B cell (primary cell): ENCODE measurements around the gene FADS6. TPM values are rescaled to one million over a fixed set of nuclear protein-coding genes. Genes with fewer than 3 reads are reported as not detected.

Source experiments
- ATAC-seq: fragments of 200-7000 bp; cut with Tn5 transposase; one replicate; pipeline ENCODE4 v1.10.0; 2021; ENCODE audit warnings: low read depth, mild to moderate bottlenecking, moderate number of reproducible peaks, moderate library complexity
- CTCF ChIA-PET: fragments of 350-600 bp; sonication (Branson Sonifier 250); formaldehyde crosslinking; loops from one replicate; lab custom pipeline; 2021; ENCODE audit warnings: antibody characterized with exemption, inconsistent platforms; lab: Charles Lee
- POLR2A ChIA-PET: fragments of 350-600 bp; sonication (Branson Sonifier 250); formaldehyde crosslinking; loops from one replicate; lab custom pipeline; 2021; ENCODE audit warnings: antibody characterized with exemption; lab: Charles Lee
- DNase-seq: peaks from one replicate; pipeline ENCODE4 v3.0.0; 2013
- H2AFZ ChIP-seq: 2 replicates; pipeline ENCODE4 v1.6.1; 2012; ENCODE audit warnings: mild to moderate bottlenecking, low read depth, low read length; ENCODE audit not compliant: insufficient read depth, poor library complexity, severe bottlenecking
- H3K27ac ChIP-seq, 2 donors: 1 replicate in 1 of 2; 2 replicates in 1 of 2; pipeline ENCODE4 v1.5.1; 2012 to 2013; ENCODE audit warnings: low read length in 2 of 2, mild to moderate bottlenecking in 2 of 2, moderate library complexity in 1 of 2
- H3K27me3 ChIP-seq, 4 experiments: fragments of 200-600 bp in 1 of 4; sonication (generic) in 1 of 4; replicated peaks in 1 of 4; 1 replicate in 2 of 4; 2 replicates in 2 of 4; pipeline versions ENCODE4 v1.6.1 to v1.7.0; 2013 to 2016; ENCODE audit warnings: low read length in 3 of 4, mild to moderate bottlenecking in 2 of 4, mixed read lengths in 1 of 4, moderate library complexity in 1 of 4; ENCODE audit not compliant: insufficient read depth in 4 of 4, control insufficient read depth in 3 of 4; ENCODE audit errors: control extremely low read depth in 1 of 4
- H3K36me3 ChIP-seq, 2 experiments: replicated peaks in 1 of 2; 1 replicate in 1 of 2; 2 replicates in 1 of 2; pipeline versions ENCODE4 v1.6.1 to v1.7.1; 2013; ENCODE audit warnings: low read length in 1 of 2; ENCODE audit not compliant: insufficient read depth in 2 of 2, control insufficient read depth in 1 of 2; ENCODE audit errors: control extremely low read depth in 1 of 2, extremely low read depth in 1 of 2
- H3K4me1 ChIP-seq, 2 donors: fragments of 200-600 bp in 1 of 2; sonication (generic) in 1 of 2; 1 replicate in 1 of 2; 2 replicates in 1 of 2; pipeline versions ENCODE4 v1.5.1 to v1.6.1; 2013 to 2017; ENCODE audit warnings: low read length in 2 of 2; ENCODE audit not compliant: control insufficient read depth in 2 of 2, insufficient read depth in 2 of 2
- H3K4me2 ChIP-seq: replicated peaks from 2 replicates; pipeline ENCODE3; 2012; ENCODE audit warnings: mild to moderate bottlenecking, low read depth, low read length; ENCODE audit not compliant: poor library complexity, severe bottlenecking
- H3K4me3 ChIP-seq, 5 experiments: fragments of 200-600 bp in 1 of 5; sonication (generic) in 1 of 5; 1 replicate in 3 of 5; 2 replicates in 2 of 5; pipeline versions ENCODE4 v1.5.1 to v1.7.0; 2011 to 2016; ENCODE audit warnings: low read length in 4 of 5, mild to moderate bottlenecking in 4 of 5, low read depth in 2 of 5, control low read depth in 1 of 5, moderate library complexity in 1 of 5; ENCODE audit not compliant: insufficient read depth in 1 of 5; ENCODE audit errors: control extremely low read depth in 1 of 5, extremely low read depth in 1 of 5
- H3K79me2 ChIP-seq: fragments of 200-600 bp; sonication (generic); one replicate; pipeline ENCODE4 v1.6.0; 2016; ENCODE audit warnings: low read length; ENCODE audit not compliant: control insufficient read depth, insufficient read depth
- H3K9ac ChIP-seq: fragments of 200-600 bp; sonication (generic); 2 replicates; pipeline ENCODE4 v1.6.1; 2017; ENCODE audit warnings: mild to moderate bottlenecking, low read length, moderate library complexity
- H3K9me3 ChIP-seq, 3 donors: one replicate each; pipeline versions ENCODE4 v1.6.1 to v1.7.1; 2013; ENCODE audit warnings: low read length in 2 of 3; ENCODE audit not compliant: control insufficient read depth in 2 of 3, insufficient read depth in 1 of 3; ENCODE audit errors: control extremely low read depth in 1 of 3
- H4K20me1 ChIP-seq: 2 replicates; pipeline ENCODE4 v1.6.0; 2012; ENCODE audit warnings: mild to moderate bottlenecking, low read length; ENCODE audit not compliant: insufficient read depth, control insufficient read depth, poor library complexity, severe bottlenecking
- H3K27ac Mint-ChIP-seq: one replicate; pipeline ENCODE4 v1.8.0; 2021; ENCODE audit warnings: mixed read lengths
- H3K27me3 Mint-ChIP-seq: one replicate; pipeline ENCODE4 v1.8.0; 2021; ENCODE audit warnings: mixed read lengths
- H3K4me1 Mint-ChIP-seq: one replicate; pipeline ENCODE4 v1.8.0; 2021; ENCODE audit warnings: mixed read lengths
- H3K4me3 Mint-ChIP-seq: one replicate; pipeline ENCODE4 v1.8.0; 2021; ENCODE audit warnings: mixed read lengths
- H3K9me3 Mint-ChIP-seq: one replicate; pipeline ENCODE4 v1.8.0; 2022; ENCODE audit warnings: mixed read lengths; ENCODE audit not compliant: insufficient read depth
- EZH2 ChIP-seq: IDR thresholded peaks from 2 replicates; pipeline ENCODE4 v1.6.1; 2012; ENCODE audit warnings: borderline replicate concordance, low read depth, mild to moderate bottlenecking, moderate library complexity, low read length; ENCODE audit not compliant: insufficient read depth, poor library complexity, severe bottlenecking
- WGBS: methylation state at CpG from one replicate; pipeline ENCODE4 v1.1.5; 2013; ENCODE audit warnings: missing lambda C conversion rate; ENCODE audit not compliant: insufficient coverage; 5-methylcytosine and 5-hydroxymethylcytosine counted together
- intact Hi-C: fragments of 100-400 bp; cut with micrococcal nuclease; formaldehyde crosslinking; loops from one replicate; pipeline ENCODE4 v1.10.0; 2022
- polyA plus RNA-seq: library from polyadenylated mRNA; depleted of rRNA; stranded (reverse); fragments of >200 nt; gene quantifications from 2 replicates; pipeline ENCODE4 v1.2.3, GENCODE V29; 2012
- total RNA-seq, 2 donors: library from RNA; stranded (reverse); fragments of 120-200 nt in 1 of 2; gene quantifications; 1 replicate in 1 of 2; 2 replicates in 1 of 2; pipeline versions ENCODE4 v1.2.3 to v1.2.4, GENCODE V29; 2013 to 2022
- TF ChIP-seq, protein P1 (sequence below): fragments of 200-600 bp; IDR thresholded peaks from one replicate; pipeline ENCODE4 v1.8.0; 2022; ENCODE audit warnings: antibody characterized with exemption, mild to moderate bottlenecking

Gene FADS6
- total and polyA plus RNA-seq, 2 donors (not counting 1 experiment from before 2014, with no cell fraction given), result not detected

DNA sequence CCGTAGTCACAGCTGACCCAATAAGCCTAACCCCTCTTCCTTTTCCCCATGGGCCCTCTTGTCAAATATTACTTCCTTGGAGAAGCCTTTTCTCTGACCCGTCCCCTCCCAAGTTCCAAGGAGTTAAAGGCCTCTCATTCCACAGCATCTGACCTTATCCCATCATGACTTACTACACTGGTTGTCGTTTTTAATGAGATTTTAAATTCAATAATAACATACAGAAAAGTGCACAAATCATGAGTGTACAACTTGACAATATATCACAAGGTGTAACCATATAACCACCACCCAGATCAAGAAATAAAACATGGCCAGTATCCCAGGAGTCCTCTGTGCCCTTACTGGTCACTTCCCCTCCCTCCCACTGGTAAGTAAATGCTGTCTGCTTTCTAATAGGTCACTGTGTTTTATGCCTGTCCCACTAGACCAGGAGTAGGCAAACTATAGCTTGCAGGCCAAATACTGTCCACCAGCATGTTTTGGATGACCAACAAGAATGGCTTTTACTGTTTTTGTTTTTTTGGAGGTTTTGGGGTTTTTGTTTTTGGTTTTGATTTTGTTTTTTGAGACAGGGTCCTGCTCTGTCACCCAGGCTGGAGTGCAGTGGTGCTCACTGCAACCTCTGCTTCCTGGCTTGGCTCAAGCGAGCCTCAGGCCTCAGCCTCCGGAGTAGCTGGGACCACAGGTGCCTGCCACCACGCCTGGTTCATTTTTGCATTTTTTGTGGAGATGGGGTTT is 19.4 kb downstream of the FADS6 start:
- peak overlapping the region; percentile 95 to 96 for H3K27ac ChIP-seq
- no peaks in the 10 kb centered on the region for H3K27me3 Mint-ChIP-seq
- H4K20me1 ChIP-seq, result no peaks in the 10 kb centered on the region
- H3K9ac ChIP-seq, result peak overlapping the region; percentile 81
- H3K36me3 ChIP-seq, result no peaks in the 10 kb centered on the region
- no peaks in the 10 kb centered on the region for H3K9me3 Mint-ChIP-seq
- peak overlapping the region; percentile 78 to 91 (median 86) for H3K4me3 ChIP-seq
- H3K4me2 ChIP-seq, result peak overlapping the region; percentile 87
- peaks cover 8% of the 10 kb centered on the region for H3K79me2 ChIP-seq
- H3K27ac Mint-ChIP-seq, result peak overlapping the region; percentile 94
- DNase-seq (no peak), ATAC-seq (no peak)
- H2AFZ ChIP-seq, result peak overlapping the region; percentile 84
- 94% methylated on average over 3 of the region's 6 CpGs for WGBS
- ChIA-PET POLR2A (interaction anchor here (1.2 kb wide), 3 partner anchors 12 to 125 kb away, joined by 3 to 8 read pairs (median 7); no protein-coding TSS in a partner anchor), CTCF (interaction anchor here (1.2 to 6.2 kb wide), 6 partner anchors 13 to 217 kb away, joined by 4 to 54 read pairs (median 6); partner anchors contain the start of gene GRIN2C)
- peaks cover 12% of the 10 kb centered on the region for H3K4me1 Mint-ChIP-seq
- no peak for TF ChIP-seq EZH2
- TF ChIP-seq, protein P1, sequence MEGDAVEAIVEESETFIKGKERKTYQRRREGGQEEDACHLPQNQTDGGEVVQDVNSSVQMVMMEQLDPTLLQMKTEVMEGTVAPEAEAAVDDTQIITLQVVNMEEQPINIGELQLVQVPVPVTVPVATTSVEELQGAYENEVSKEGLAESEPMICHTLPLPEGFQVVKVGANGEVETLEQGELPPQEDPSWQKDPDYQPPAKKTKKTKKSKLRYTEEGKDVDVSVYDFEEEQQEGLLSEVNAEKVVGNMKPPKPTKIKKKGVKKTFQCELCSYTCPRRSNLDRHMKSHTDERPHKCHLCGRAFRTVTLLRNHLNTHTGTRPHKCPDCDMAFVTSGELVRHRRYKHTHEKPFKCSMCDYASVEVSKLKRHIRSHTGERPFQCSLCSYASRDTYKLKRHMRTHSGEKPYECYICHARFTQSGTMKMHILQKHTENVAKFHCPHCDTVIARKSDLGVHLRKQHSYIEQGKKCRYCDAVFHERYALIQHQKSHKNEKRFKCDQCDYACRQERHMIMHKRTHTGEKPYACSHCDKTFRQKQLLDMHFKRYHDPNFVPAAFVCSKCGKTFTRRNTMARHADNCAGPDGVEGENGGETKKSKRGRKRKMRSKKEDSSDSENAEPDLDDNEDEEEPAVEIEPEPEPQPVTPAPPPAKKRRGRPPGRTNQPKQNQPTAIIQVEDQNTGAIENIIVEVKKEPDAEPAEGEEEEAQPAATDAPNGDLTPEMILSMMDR, result no peak
- peak overlapping the region; percentile 81 for H3K4me3 Mint-ChIP-seq
- intact Hi-C loops, result loop anchor here (1.0 kb wide), 3 partner anchors 98 to 138 kb away; partner anchors contain the start of genes MRPL58, NAT9 and NHERF1
- H3K9me3 ChIP-seq, result no peaks in the 10 kb centered on the region
- no peaks in the 10 kb centered on the region for H3K27me3 ChIP-seq
- H3K4me1 ChIP-seq, result peaks cover 12 to 15% of the 10 kb centered on the region in 2 donors
